ENCODE measurements around the gene UCP1.

The UCP1 gene, protein sequence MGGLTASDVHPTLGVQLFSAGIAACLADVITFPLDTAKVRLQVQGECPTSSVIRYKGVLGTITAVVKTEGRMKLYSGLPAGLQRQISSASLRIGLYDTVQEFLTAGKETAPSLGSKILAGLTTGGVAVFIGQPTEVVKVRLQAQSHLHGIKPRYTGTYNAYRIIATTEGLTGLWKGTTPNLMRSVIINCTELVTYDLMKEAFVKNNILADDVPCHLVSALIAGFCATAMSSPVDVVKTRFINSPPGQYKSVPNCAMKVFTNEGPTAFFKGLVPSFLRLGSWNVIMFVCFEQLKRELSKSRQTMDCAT
- total RNA-seq, result 0 reads per million in 2 donors

DNA sequence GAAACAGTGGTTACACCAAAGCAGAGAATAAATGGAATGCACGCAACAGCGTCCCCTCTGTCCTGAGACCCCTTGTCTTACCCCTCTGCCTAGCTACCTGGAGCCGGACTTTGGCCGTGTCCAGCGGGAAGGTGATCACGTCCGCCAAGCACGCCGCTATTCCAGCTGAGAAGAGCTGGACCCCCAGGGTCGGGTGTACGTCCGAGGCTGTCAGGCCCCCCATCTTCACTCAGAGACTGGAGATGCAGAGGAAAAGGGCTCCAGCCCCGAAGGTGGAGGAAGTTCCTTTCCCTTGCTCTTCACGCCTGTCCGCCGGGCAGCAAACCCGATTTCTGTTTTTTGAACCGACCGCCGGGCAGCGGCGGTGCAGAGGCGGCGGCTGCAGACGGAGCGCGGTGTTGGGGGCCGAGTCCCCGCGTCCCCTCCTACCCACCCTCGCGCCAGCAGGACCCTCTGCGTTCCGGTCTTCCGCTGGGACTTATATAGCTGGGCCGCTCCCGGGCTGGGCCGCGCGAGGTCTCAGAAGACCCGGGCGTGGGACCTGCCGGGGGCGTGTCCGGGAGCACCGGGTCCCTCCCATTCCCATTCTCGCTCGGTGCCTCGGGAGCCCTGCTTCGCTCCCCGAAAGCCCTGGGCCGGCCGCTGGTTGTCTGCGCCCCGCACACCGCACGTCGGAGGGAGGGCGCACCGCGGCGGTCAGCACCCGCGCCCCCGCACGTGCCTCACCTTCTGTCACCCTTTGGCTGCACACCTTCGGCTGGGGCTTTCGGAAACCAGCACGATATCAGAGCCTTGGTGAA lies at the start of gene UCP1:
TSS of gene UCP1 (minus strand) at position 455 of the 800 bp plus-strand sequence. CDS start at position 223, 232 bp downstream.
- peak; percentile 5 for DNase-seq

DNA sequence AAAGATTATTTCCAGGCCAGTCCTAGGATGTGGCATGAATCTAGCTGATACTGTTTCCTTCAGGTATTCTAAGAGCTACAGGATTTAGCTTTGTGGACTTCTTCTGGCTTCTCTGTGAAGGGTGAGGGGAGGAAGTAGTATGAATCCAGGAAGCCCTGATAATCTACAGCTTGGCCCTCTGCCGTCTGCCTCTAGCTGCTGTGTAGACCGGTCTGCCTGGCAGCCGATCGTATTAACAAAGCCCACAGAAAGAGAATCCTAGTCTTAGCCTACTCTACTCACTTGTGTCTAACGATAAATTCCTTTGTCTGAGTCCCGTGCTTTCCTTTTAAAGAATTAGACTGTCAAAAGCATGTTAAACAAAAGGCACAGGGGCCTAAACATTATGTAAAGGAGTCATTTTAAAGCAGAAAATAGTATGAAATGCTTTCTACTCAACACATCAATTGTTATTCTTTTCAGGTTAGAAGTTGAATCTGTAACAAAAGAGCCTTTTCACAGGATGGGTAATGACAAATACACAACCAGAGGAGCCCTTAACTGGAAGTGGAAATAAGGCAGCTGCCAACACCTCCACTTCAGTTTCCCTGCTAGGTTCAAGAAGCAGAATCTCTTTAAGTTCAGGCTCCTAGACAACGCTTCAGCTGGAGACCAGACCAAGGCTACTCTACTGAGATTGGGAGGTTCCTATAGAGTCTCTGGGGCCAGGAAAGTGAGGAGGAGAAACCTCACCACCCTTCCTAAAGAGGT lies 48.9 kb upstream of the UCP1 start:
- DNase-seq, result no peak

DNA sequence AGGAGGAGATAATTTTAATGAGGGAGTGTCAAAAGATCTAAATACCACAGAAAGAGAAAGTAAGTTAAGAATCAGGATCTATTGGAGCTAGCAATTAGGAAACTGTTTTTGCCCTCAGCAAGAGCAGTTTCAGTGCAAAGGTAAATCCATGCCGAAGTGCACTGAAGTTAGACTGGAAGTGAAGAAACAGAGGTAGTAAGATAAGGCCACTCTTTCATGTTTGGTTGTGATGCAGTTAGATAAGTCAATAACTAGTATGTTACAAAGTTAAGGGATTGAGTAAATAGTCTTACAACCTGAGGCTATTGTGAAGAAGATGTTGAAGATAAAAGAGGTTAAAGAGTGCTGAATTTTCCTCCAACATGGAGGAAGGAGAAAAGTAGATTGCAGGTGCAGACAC lies 46.7 kb upstream of the UCP1 start:
- DNase-seq, result no peak

DNA sequence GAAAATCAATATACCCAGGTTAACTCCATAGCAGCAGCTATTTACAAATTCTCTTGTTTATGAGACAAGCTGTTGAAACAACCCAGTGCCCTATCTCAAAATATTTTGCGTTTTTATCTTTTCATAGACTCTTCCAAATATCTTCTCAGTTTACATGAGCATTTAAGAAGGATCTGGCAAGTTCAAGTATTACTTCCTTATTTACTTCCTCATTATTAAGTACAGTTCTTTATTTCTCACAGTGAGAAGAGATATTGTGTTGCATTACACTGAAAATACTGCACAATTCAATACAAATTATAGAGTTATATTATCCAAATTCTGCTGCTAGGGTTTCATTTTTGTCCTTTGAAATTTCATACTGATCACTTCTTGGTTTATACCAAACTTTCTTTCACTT lies 43.6 kb upstream of the UCP1 start:
- no peak for DNase-seq

DNA sequence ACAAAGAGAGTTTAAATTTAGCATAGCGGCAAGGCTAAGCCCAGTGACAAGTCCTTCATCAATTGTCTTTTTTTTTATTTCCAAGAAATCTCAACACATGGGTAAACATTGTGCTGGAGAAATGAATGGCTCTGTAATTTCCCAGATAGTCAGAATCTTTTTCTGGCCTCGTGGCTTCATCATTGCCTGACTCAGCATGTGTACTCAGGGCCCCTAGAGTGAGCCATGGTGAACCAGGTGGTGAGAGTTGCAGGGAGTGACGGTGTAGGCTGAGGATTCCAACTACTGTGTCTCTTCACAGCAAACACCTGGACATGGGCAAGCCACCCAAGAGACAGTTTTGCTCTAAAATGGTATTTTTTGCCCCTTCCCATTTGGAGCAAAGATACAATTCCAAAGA lies 43.1 kb upstream of the UCP1 start:
- DNase-seq, result no peak

DNA sequence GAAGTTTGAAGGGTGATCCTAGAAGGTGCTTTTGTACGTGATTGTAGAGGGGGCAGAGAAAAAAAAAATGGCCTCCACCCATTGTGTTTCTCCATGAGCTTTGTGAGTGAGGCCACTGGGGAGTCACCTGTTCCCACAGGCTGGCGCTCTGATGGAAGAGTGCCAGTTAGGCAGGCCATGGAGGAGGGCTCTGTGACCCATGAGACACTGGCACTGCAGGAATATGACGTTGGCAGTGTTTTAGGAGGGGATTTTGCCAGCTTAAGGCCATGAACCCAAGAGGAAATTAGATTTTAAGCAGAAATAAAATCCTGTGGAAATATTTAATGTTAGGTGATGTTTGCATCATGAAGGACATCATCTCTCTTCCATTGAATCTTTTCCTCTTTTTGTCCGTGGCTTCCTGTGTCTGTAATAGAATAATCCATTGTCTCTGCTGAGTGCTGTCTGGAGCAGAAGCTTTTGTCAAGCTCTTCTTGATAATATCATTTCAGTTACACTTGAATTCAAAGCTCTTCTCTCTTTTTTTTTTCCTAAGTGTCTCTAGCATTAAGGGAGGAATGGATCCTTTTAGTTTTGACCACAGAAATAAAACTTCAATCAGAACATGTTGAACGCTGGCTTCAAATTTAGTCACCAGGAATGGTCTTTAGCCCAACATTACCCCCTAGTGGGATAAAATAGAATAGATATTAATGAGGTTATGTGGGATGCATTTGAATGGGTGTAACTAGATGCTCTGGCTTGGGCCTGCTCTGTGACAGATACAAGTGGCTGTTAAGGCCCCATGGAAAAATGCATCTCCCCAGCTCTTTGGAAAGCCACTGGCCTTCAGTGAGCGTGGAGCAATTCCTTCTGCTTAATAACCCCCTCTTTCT lies 41.0 kb upstream of the UCP1 start:
- no peak for DNase-seq

DNA sequence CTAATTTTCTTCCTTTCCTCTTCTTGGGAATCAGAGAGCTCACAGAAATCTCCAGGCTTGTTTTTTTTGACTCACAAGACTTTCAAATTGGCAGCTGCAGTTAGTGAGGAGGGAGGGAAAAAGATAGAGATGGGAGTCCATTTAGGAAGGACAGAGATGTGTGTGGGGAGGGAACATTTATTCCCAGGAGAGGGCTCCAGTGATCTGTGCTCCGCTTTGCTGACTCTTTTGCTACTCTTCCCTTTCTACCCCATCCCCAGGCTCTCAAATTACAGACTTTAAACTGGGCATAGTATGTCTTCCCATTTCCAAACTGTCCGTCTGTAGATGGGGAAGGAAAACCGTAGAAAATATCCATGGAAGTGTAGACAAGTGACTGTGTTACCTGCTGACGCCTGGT lies 39.1 kb upstream of the UCP1 start:
- DNase-seq, result no peak

DNA sequence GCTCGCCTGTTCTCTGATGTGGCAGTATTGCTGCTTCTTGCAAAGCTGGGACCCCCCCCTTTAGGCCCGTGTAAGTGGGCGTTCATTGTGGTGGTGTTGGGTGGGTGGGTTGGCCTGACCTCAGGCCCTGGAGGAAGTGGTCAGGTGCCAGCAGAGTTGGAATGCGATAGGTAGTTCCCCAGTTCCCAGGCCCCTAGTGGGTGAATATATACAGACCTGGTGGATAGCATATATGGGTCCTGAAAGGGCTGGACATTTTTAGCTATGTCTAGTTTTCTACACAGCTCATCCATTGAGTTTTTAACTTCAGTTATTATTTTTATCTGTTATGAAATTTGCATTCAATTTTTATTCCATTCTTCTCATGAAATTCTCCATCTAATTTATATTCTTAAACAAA lies 35.8 kb upstream of the UCP1 start:
- DNase-seq, result no peak

DNA sequence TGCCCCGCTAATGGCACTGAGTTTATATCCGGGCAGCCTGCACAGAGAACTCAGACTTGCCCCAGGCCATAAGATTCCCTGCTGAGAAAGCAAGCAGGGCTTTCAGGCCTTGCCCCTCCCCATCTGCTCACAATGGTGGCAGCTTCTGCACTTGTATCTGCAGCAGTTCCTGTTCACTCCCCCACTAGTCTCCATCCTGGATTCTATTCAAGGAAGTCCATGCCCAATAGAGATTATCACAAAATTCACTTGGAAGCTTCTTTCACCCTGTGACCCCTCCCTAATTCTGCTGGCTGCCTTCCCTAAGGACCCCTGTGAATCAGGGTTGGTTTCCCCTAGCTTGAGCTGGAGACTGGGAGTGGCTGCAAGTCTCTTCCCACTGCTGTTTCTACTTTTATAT lies 34.5 kb upstream of the UCP1 start:
- no peak for DNase-seq

DNA sequence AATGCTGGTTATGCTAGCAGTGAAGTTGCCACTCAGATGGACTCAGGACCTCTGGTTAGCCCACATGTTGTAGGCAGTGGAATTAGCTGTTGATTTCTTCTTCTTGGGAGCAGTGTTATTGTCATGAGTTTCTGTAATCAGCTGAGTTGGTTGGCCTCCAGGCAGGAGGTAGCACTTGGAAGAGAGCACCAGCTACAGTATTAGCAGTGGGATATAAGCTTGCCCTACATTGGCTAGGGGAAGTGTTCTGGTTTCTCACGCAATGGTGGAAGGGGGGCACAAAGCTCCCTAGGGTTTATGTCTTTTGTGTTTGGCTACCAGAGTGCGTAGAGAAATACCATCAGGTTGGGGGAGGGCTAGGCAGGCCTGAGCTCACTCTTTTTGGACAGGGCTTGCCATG lies 34.0 kb upstream of the UCP1 start:
- DNase-seq, result no peak

DNA sequence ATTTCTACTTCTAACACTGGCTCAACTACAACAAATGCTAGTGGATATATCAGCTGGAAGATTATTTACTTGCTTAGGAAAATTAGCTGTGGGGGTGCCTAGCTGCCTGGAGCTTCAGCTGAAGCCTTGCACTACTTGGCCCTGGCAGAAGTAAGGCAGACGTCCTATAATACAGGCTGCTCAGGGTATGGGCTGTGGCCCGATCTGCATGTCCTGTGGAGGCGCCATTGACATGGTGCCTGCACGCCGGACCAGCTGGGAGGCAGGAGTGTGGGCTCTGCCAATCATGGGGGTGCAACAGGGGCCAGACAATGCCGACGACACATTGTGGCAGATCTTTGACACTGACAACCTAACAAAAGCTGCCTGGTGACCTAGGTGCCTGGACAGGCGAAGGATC lies 31.6 kb upstream of the UCP1 start:
- no peak for DNase-seq

DNA sequence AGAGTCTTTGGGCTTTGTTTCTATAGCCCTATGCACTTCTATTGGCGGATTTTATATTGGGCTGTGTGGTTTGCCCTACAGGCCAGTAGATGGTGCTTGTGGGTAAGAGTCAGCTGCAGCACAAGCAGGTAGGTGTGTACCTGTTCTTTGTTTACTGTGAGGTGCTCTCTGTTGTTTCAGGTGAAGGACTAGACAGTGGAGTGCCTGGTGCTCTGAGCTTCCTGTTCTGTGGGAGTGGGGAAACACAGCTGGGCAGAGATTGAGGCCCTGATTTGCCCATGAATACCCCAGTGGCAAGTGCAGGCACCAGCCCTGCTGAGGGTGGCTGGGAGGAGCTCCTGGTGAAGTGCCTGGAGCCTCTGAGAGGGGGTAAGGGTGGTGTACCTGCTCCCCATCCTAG lies 26.3 kb upstream of the UCP1 start:
- DNase-seq, result no peak

DNA sequence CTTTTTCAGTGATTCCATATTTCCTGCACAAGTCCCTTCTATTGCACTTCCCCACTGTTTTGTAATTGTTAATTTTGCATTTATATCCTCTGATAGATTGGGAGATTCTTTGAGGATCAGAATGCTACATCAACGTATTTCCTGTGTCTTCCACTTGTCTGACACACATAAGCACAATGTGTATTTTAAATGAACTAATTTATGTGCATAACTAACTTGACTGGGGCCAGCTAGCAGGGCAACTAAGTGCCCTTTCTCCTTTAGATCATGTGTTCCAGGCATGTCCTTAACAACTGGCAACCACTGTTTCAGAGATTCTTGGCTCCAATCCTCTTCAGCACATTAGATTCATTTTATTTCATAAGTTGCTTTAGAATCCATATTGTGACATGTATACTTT lies 15.7 kb upstream of the UCP1 start:
- DNase-seq, result no peak

DNA sequence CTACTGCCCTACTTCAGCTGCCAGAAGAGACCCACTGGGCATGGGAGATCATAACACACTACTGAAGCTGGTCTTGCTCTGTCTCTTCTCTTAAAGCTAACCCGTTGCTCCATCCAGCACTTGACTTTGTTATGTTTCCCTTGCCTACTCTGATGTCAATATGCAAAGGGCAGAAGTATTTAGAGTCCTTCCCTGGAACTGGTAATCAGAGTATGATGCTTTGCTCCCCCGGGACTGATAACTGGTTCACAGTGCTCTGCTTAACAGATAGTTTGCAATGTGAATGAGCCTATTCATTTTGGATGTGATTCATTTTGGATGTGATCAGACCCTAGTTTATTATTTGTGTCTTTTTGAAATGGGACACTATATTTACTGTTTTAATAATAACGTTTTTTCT lies 12.3 kb upstream of the UCP1 start:
- DNase-seq, result no peak

DNA sequence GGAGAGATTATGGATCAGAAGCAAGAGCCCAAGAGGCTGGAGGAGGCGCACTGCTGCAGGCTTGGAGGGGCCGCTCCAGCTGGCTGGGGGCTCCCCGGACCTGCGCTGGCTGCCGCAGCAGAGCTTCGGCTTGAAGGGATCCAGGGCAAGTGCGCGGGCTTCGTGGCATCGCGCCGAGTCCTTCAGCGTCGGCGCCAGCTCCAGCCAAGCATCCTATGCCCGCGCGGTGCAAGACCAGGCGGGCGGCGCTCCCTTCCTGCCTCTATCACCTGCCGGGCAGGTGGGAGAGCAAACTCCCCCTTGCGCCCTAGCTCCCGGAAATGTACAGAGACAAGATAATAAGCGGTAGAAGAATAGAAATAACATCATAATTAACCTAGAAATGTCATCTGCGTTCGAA lies 10.5 kb upstream of the UCP1 start:
- DNase-seq, result no peak

DNA sequence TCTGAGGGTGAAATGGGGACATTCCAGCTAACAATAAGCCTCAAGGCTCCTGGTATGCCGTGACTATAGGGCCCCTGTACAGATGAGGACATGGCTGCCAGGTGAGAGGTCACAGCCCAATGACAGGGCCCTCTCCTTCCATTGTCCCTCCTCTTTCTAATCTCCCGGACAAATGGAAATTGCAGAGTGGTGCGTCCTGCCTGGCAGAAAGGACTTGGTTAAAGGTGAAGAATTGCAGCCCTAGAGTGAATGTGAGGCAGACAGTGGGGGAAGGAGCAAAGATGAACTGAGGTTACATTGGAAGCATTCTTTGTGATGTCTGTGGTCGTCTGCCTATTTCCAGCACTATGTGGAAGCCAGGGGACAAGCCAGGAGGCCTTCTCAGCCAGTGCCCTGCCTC lies 6.7 kb upstream of the UCP1 start:
- no peak for DNase-seq

DNA sequence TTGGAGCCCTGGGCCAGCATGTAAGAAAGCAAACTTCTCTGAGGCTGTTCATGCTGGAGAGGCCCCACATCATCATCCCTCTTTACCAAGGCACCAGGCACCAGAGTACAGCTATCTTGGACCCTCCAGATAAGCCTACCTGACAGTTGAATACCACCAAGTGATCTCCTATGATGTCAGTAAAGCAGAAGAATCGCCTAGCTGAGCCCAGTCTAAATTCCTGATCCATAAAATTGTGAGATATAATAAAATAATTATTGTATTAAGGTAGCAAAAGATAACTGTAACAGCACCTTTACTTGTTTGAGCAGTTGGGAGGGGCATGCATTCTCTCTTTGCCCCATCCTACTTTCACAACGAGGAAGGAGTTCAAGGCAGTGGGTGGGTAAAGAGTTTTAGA lies 2.9 kb upstream of the UCP1 start:
- no peak for DNase-seq

DNA sequence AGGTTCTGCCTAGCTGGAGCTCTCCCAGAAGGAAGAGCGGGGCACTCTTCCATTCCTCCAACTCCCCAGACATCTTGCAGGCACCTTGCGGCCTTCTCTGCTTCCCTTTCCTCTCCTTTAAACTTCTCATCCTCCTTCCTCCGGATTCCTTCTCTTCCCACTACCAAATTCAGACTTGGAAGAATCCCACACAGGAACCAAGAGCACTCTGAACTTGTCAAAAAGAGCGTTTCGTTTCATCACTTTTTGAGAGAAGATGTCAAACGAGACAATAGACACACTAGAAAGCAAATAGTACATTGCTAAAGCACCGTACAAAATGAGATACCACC lies 512 bp upstream of the UCP1 start:
- no peak for DNase-seq

DNA sequence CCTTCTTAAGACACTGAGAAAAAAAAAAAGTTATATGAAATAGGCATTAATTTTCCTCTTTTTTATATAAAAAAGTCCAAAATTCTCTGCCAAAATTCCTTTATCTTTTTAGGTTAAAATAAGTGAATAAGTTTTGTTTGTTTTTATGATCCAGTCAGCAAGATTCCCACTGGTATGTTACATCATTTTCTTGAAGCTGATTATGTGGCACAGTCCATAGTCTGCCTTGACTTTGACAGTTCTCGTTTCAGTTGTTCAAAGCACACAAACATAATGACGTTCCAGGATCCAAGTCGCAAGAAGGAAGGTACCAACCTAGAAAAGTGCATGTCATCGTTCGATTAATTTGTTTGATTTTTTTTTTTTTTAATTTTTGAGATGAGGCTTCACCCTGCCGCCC lies 9.1 kb downstream of the UCP1 start:
- DNase-seq, result no peak

DNA sequence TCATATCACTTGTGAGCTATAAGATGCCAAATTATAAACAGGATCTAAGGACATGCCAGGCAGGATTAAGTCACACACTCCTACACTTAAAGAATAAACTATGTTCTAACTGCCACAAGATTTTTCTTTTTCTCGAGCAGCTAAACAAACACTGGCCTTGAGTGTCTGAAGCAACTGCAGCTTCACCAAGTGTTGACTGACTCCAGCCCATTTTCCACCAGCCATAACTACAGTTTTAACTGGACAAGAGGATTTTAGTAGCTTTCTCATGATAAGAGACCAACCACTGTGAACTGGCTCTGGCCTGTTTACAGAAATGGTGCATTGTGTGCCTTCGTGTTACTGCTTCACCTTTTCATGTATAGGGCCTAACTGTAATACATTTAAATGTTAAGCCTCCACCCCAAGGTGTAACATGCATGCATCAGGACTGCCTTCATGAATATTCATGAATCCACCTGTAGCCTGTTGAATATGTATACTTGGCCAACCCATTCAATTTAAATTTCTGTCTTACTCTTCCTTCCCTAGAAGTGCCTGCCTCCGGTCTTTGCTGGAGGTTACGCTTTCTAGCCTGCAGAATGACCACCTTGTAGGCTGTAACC lies 10.8 kb downstream of the UCP1 start:
- no peak for DNase-seq

DNA sequence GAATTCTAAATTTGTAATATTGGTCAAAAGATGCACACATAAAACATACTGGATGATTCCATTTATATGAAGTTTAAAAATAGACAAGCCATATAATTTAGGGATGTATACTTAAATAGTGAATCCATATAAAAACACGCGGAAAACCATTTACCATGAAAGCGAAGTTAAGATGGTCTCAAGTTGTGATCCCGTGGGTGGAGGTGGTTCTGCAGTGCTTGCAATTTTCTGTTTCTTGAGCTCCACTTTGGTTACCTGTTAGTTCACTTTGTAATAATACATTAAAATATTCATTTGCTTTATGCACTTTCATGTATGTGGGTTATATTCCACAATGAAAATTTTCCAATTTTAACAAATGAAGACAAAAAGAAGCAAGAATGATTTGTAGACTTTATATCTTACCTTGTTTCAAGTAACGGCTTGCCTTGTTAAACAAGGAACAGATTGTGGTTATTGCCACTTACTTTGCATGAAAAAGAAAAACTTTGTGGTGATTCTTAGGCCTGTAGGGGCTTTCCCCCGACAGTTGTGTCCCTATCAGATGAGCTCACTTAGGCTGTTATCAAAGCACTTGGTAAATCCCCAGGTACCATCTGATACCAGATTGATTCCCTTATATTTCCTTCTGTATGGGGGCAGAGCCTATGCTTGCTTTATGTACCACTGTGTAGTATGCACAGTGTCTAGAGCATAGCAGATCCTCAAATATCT lies 12.2 kb downstream of the UCP1 start:
- DNase-seq, result no peak

DNA sequence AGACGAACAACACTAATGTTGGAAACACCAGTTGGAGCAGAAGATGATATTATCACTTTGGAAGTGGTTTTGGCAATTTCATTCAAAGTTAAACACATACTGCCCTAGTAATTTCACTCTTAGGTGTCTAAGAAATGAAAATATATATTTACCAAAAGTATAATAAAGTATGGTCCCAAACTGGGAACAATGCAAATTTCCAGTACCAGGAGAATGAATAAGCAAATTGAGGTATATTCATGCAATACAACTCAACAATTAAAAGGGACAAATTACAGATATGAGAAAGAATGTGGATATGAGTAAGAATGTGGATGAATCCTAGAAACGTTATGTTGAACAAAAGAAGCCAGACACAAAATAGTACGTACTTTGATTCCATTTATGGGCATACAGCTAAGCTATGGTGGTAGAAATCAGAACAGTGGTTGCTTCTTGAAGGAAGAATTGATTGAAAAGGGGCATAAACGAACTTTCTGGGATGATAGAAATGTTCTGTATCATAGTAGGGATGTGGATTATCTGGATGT lies 34.7 kb downstream of the UCP1 start:
- DNase-seq, result no peak
